ENCODE results near the gene HAVCR1. TPM values are rescaled to one million over a fixed set of nuclear protein-coding genes. Genes with fewer than 3 reads are reported as not detected.
"Not testable (repeated sequence)": the region's sequence is repeated elsewhere in the genome, so short reads cannot be mapped to it uniquely, and the experiment has no call there.

HAVCR1 gene
- total and polyA plus RNA-seq, 8 donors, result 0.21 to 0.92 (median 0.38) TPM; not detected in 1

DNA sequence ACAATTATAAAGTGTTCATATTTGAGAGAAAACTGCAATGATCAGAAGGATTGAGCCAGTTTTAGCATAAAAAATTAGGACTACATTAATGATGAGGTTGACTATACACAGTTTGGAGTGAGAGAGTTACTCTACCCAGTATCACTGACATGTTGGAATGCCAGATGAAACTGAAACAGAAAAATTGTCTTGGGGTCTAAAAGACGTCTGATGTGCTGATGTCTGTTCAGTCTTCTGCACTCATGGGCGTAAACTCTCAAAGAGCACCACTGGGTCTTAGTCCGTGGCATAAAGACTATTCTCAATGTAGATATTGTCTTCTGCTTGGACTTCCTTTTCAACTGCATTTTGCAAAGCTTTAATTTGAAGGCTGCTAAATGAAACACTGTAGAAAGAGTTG, 29.5 kb downstream of the HAVCR1 start:
- Histone ChIP-seq H3K4me3 (no peak overlapping the region), H3K4me1 (no peaks in the 10 kb centered on the region), H3K27ac (no peak overlapping the region), H3K36me3 (no peaks in the 10 kb centered on the region), H3K27me3 (no peaks in the 10 kb centered on the region), H3K9me3 (no peaks in the 10 kb centered on the region)
- DNase-seq (no peak), ATAC-seq (no peak)
- TF ChIP-seq CTCF (IDR thresholded peaks at IDR 0.05), result no peak
- intact Hi-C loops (cut with DNase I), result no loop called here

- H3K9me3 ChIP-seq; H3K4me3 ChIP-seq; H3K27me3 ChIP-seq; H3K27ac ChIP-seq; H3K36me3 ChIP-seq; ATAC-seq; intact Hi-C loops (cut with DNase I); H3K4me1 ChIP-seq; DNase-seq: not testable (repeated sequence)
Observed at GRCh38 chr5:157027663-157028062, 31.3 kb downstream of the HAVCR1 start.

DNA sequence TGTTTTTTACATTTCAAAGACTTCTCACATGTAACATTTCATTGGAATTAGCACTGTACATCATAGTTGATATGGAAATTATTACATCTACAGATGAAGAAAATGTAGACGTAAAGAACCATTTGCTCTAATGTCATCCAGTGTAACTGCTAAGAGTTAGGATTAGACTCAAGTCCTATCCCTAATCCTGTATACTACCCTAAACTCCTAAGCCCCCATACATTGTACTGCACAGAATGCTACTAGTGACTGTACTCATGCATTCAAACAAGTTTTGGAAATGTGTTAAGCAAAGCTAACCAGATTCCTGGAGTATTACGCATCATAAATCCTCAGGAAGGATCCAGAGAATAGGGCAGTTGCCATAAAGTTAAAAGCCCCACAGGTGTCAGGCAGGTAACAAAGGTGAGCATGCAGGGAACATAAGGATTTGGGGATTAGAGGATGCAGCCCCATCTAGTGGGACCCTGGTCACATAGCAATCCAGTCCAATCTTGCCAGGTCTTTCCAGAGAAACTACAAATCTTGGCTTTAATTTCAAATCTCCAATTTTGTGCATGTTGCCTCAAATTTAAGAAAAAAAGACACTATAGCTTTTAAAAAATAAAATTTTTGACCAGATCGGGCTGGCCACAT, 32.0 kb downstream of the HAVCR1 start:
- Histone ChIP-seq H3K36me3 (no peaks in the 10 kb centered on the region), H3K4me3 (no peak overlapping the region), H3K27ac (no peak overlapping the region), H3K9me3 (no peaks in the 10 kb centered on the region), H3K27me3 (no peaks in the 10 kb centered on the region), H3K4me1 (no peaks in the 10 kb centered on the region)
- peak in 1 of 4 donors; percentile 16 for DNase-seq
- peak in 1 of 2 donors; percentile 28 for TF ChIP-seq CTCF (IDR thresholded peaks at IDR 0.05)
- ATAC-seq, result peak; percentile 62
- intact Hi-C loops (cut with DNase I), result no loop called here

GRCh38 chr5:157025093-157025698, 33.7 kb downstream of the HAVCR1 start:
- no peak for DNase-seq
- no peaks in the 10 kb centered on the region for H3K4me1 ChIP-seq
- no peak overlapping the region for H3K27ac ChIP-seq
- H3K36me3 ChIP-seq, result no peaks in the 10 kb centered on the region
- intact Hi-C loops (cut with DNase I), result no loop called here
- no peak for TF ChIP-seq CTCF (IDR thresholded peaks at IDR 0.05)
- H3K9me3 ChIP-seq, result no peaks in the 10 kb centered on the region
- ATAC-seq, result no peak
- H3K27me3 ChIP-seq, result no peaks in the 10 kb centered on the region
- no peak overlapping the region for H3K4me3 ChIP-seq

DNA sequence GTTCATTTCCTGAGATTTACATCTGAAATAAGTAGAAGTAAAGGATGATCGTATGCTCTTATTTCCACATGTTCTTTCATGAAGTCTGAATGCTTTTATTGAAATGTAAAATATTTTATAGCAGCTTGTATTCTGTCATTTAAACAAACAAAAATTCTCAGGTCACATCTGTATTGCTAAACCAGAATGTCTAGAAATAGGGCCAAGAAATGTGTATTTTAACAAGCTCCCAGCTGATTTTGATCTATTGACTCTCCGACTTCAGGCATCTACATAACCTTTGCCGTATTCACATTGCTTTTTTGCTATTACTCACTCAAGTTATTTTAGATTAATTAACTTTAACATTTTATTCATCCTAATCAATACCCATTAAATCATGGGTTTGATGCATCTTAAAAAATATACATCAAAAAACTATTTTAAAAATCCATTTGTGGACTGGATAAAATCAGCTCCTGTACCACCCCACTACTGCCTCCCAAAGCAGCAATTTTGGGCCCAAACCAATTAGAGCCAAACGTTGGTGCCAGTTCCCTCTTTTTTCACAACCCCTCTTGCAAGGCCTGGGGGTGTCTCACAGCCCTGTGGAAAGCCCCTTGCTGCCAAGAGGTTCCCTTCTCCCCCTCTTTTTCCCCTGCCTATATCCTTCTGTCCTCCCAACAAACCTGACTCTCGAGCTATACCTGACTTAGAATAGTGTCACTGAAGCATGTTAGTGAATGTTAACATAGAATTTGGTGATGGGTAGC, 34.5 kb downstream of the HAVCR1 start:
- Histone ChIP-seq H3K27ac (no peak overlapping the region), H3K4me3 (no peak overlapping the region), H3K27me3 (no peaks in the 10 kb centered on the region), H3K4me1 (no peaks in the 10 kb centered on the region), H3K9me3 (no peaks in the 10 kb centered on the region), H3K36me3 (no peaks in the 10 kb centered on the region)
- TF ChIP-seq CTCF (IDR thresholded peaks at IDR 0.05), result no peak
- intact Hi-C loops (cut with DNase I), result no loop called here
- DNase-seq, result no peak
- no peak for ATAC-seq

Measured in left lung (tissue), 10 donors.